GM18520 (cell line): ENCODE results near the gene TM9SF4.

ENCODE experiments used
- ATAC-seq: cut with Tn5 transposase; IDR thresholded peaks from one replicate; pipeline ENCODE4 v1.9.1; 2021; ENCODE audit not compliant: unreplicated experiment

The TM9SF4 gene

DNA sequence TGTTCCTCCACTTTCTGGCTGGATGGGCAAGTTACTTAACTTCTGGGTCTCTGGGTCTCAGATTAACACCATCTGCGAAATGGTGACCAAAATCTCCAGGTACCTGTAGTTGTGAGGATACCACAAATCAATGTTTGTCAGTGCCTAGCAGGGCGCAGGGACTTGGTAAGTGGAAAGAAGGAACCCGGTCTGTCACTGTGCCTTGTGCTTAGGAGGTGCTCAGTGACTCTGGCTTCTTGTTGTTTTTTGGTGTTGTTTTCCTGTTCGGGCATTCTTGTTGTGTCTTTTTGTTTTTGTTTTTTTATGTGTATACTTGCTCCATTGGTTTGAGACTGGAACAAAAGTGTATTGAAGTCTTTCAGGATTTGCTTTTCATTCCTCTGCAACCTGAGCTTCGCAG lies 17.8 kb downstream of the TM9SF4 start:
- no peak for ATAC-seq

DNA sequence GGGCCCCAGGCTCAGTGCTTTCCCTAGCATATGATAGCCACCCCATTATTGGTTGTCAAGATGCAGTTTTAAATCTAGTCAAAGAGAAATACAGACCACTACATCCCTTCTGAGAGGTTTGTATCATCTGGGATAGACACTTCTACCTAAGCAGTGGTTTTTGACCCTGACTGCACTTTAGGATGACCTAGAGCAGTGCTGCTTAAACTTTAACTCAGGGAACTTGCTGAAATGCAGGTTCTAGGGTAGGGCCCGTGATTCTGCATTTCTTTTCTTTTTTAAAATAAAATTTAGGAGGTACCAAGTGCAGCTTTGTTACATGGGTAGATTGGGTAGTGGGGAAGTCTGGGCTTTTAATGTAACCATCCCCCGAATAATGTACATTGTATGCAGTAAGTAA lies 18.7 kb downstream of the TM9SF4 start:
- no peak for ATAC-seq

DNA sequence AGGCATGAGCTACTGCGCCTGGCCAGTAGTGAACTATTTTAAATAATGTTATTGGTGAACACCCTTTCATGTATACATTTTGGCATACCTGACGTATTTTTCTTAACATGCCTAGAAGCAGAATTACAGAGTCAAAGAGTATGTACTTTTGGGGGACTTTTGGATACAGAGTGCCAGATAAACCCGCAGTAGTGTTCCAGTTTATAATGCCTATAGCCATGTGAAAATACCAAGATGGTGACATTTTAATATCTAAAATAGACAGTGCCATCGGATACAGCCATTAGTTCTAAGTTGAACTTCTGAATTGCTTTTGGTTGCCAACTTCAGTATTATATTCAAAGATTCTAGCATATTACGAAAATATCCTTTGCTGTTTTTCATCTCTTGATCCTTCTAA lies 20.3 kb downstream of the TM9SF4 start:
- ATAC-seq, result no peak

DNA sequence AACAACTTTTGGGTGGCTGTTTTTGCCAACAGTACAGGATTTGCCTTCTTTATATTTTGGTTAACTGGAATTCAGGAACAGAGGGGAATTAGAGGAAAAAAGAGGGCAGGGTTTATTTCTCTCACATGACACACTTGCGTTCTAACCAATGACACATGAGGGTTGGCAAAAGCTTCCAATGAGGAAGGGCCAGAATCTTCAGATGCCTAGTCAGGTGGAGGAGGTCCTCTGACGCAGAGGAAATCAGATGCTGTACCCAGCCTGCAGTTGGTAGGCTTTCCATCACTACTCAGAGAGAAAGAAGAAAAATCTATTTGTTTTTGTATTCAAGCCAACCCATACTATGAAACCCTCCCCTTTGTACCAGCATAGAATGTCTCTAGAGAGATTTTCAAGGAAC lies 20.8 kb downstream of the TM9SF4 start:
- ATAC-seq, result no peak

DNA sequence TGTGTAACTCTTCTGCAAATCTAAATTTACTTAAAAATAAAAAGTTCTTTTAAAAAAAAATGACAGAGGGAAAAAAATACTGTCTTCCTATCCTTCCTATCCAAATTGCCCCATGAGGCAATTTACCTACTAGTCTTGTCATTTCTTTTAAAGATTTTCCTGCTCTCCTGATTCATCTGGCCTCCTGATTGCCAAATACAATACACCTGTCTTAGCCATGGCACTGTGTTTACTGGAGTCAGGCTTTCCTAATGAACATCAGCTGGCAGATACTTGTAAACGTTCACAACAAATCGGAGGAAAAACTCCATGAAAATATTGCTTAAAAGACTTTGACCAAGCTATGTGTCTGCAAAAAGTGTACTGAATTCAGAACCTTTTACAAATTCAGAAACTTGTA lies 21.5 kb downstream of the TM9SF4 start:
- ATAC-seq, result no peak

DNA sequence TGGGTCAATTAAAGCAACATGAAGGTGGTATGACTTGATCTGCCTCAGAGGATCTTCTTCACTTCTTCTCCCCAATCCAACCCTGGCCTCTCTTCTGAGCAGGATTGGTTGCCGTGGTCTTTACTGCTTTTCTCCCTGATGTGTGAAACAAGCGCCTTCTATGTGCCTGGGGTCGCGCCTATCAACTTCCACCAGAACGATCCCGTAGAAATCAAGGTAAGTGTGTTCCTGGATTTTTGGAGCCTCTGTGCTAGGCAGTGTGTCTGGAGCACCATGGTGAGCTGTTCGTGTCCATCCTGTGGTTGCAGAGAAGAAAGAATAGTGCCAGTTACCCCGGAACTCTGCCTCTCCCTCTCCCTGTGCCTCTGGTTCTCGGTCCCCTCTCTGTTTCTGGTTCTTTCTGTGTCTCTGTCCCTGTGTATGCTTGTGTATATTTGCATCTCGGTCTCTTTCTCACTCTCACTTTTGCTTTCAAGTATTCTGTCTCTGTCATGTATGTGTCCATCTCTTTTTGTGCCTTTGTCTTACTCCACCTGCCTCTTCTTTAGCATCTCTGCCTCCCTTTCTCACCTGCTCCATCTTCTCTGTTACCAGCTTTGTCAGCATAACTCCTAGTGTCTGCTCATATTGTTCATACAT lies 23.5 kb downstream of the TM9SF4 start:
- ATAC-seq, result no peak

DNA sequence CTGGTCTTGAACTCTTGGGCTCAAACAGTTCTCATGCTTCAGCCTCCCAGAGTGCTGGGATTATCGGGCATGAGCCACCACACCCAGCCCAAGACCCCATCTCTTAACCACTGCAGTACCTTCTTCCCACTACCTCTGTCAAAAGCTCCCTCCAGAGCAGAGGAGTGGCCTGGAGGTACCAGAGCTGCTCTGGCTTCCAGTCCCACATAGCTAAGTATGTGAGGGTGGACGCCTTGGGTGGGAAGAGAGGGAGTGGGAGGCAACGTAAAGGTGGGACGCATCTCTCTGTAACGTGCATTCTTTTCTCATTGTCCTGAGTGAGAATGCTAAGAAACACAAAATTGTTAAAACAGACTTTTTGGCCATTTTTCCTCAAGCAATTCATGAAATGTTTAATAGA lies 24.5 kb downstream of the TM9SF4 start:
- no peak for ATAC-seq

DNA sequence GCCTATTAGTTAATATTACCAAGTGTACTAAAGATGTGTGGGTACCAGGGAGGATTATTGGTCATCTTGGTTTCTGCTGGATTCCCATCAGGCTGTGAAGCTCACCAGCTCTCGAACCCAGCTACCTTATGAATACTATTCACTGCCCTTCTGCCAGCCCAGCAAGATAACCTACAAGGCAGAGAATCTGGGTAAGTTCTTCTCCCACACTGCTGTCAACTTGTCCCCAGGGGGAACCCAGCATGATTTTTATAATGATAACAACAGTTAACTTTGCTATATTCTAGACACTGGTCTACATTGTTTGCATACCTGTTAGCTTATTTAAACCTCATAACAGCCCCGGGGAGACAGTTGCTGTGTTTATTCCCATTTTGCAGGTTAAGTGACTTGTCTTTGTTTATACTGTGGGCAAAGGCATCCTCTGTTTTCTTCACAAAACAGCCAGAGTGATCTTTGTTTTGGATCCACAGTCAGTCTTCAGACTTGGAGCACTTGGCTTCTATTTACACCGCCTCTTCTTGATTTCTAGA lies 26.5 kb downstream of the TM9SF4 start:
- no peak for ATAC-seq

DNA sequence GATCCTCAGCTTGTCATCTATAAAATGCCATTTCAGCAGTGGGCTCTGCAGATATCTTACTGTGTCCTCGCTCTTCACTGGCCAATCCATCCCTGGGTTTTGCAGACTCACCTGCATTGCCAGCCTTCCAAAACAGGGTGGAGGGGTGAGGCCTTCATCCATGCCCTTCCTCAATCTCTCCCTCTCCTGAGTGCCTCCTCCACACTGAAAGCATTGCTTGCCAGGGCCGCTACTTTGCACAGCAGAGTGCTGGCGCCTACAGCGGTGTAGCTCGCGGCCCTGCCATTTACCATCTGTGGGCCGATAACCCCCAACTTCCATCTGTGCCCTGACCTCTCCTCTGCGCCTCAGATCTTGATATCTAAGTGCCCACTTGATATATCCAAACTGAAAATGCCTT lies 29.4 kb downstream of the TM9SF4 start:
- ATAC-seq, result no peak

DNA sequence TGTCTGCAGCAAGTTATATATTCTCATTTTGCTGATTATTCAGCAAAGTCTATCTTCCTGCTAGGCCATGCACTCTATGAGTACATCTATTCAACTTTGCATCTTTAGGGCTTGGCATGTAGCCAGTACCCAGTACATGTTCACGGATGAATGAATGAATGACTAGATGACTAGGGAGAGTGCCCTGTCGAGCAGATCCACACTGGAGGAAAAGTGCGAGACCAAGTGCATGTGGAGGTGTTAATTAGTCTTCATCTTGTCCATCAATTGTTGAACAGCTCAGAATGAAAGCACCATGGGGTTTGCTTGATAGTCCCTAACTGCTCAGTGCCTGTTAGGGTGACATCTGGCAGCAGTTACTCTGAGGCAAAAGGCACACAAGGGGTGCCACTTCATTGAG lies 30.4 kb downstream of the TM9SF4 start:
- no peak for ATAC-seq

DNA sequence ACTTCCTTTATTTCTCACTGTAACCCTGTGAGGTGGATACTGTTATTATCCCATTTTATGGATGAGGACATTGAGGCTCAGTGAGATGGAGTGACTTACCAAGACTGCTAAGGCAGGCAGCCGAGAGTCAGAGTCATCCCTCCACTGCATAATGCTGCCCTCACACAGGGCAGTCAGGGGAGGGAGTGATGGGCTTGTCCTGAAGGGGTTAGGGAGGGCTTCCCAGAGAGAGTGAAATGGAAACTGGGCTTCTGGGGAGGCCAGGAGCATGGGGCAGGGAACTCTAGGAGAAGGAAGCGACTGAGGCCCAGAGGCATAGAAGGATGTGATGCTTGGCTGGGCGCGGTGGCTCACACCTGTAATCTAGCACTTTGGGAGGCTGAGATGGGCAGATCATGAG lies 31.1 kb downstream of the TM9SF4 start:
- no peak for ATAC-seq

DNA sequence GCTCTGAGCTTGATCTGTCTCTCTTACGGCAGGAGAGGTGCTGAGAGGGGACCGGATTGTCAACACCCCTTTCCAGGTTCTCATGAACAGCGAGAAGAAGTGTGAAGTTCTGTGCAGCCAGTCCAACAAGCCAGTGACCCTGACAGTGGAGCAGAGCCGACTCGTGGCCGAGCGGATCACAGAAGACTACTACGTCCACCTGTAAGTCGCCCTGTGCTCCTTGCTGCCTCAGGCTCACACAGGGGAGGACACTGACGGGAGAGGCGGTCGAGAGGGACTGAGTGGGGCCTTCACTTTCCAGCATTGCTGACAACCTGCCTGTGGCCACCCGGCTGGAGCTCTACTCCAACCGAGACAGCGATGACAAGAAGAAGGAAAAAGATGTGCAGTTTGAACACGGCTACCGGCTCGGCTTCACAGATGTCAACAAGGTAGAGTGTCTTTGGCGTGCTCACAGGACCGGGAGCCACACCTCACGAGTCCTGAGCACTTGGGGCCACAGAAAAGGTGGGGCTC lies 32.0 kb downstream of the TM9SF4 start:
- ATAC-seq, result no peak

DNA sequence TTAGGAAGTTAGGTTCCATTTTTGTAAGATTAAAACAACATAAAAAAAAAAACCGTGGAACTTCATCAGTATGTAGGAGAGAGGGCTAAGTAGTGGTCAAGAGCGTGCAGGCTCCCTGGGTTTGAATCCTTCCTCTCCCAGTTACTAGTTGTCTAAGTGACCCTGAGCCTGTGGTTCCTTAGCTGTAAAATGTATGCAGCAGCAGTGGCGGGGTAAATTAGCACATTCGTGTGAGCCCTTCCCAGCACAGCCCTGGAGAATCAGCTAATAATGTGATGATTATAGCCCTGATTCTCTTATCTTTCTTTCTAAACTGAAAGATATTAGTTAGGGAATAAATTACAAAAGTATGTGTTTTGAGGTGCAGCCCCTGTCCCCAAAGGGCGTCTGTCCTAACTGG lies 32.6 kb downstream of the TM9SF4 start:
- ATAC-seq, result no peak

DNA sequence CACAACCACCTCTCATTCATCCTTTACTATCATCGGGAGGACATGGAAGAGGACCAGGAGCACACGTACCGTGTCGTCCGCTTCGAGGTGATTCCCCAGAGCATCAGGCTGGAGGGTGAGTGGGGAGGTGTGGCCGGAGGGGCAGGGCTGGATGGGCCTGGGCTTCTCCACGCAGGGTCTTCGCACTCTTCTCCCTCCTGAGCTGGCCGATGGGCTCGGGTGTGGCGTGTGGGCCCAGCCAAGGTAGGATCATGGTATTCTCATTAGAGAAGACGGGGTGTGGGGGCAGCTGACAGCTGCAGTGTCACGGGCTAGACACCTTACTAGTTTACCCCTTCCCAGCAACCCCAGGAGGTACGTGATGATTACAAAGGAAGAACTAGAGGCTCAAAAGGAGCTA lies 33.5 kb downstream of the TM9SF4 start:
- ATAC-seq, result no peak

DNA sequence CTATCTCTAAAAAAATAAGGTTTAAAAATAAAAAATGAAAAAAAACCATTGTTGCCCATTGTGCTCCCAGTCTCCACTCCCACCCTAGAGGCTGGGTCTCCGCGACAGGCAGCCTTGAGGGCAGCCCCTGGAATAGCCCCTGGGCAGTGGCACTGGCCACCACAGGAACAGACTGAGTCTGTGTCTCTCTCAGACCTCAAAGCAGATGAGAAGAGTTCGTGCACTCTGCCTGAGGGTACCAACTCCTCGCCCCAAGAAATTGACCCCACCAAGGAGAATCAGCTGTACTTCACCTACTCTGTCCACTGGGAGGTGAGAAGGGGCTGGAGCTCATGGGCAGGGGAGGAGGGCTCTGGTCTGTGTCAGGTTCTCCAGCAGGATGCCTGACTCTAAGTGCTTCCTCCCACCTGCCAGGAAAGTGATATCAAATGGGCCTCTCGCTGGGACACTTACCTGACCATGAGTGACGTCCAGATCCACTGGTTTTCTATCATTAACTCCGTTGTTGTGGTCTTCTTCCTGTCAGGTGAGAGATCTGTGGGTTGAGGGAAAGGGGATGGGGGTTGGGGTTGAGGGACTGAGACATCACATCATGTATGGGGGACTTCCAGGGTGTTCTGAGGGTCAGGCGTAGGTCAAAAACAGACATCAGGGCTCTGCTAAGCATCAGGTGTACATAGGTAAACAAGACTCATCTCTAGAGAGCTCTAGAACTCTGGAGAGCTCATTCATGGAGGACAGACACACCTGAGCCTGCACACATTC lies 35.6 kb downstream of the TM9SF4 start:
- ATAC-seq, result no peak

DNA sequence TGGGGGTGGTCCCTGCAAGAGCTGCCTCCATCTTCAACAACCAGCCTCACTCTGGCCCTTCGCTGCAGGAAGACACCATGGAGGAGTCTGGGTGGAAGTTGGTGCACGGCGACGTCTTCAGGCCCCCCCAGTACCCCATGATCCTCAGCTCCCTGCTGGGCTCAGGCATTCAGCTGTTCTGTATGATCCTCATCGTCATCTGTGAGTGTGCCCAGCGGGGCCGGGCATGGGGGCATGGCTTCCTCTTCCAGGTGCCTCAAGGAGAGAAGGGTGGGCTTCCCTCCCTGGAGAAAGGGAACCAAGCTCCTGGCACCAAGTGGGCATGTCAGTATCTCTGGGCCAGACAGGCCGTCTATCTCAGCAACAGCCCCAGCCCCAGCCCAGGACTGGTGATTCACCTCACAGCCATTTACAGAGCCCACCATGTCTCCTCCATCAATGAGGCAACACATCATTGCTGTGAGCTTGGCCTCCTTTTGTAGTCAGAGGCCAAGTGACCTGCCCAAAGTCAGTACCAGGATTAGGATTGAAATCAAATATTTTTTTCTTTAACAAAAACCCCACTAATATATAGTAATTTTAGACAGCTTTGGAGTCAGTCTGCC lies 40.2 kb downstream of the TM9SF4 start:
- ATAC-seq, result no peak

DNA sequence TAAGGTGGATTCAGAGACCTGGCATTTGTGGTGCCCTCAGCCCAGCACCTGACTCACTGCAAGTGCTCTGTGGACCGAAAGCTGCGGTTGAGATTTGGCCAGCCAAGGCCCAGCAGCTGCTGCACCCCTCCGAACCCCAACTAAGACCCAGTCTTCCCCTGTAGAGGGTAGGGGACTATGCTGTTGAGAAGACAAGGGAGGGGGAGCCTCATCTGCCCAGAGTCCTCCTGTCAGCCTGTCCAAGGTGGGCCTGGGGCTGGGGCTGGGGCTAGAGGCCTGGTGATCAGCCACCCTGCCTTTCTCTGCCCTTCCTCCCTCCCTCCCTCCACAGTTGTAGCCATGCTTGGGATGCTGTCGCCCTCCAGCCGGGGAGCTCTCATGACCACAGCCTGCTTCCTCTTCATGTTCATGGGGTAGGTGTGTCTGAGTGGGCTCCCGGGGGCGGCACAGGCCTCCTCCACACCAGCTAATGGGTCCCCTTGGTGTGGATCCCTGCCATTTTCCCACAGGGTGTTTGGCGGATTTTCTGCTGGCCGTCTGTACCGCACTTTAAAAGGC lies 40.9 kb downstream of the TM9SF4 start:
- ATAC-seq, result no peak

DNA sequence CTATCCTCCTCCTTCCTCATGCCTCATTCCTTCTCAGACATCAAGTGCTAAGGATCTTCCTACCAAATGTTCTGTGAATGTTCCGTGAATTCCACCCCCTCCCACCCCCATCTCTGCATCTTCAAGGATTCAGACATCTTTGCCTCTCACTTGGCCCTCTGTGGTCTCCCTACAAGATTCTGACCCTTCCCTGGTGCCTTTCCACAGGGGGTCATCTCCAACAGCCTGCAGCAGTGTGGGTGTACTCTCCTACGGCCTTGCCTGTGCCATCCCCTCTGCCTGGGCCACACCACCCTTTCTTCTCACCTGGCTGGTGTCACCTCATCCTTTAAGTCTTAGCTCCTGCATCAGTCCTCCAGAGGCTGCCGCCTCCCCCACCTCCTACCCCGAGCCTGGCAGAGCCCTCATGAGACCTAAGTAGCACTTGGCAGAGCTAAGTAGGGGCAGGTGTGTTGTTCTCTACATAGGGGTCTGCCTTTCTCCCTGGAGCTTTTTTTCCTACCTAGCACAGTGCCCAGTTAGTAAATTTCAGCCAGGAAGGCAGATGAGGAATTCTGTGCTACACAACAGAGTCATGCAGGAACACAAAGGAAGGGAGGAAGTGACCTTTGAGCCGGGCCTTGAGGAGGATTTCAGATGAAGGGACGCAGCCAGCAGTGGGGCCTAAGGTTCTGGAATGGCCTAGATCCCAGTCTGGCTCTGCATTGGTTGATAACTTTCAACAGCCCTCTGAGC lies 43.1 kb downstream of the TM9SF4 start:
- ATAC-seq, result no peak

DNA sequence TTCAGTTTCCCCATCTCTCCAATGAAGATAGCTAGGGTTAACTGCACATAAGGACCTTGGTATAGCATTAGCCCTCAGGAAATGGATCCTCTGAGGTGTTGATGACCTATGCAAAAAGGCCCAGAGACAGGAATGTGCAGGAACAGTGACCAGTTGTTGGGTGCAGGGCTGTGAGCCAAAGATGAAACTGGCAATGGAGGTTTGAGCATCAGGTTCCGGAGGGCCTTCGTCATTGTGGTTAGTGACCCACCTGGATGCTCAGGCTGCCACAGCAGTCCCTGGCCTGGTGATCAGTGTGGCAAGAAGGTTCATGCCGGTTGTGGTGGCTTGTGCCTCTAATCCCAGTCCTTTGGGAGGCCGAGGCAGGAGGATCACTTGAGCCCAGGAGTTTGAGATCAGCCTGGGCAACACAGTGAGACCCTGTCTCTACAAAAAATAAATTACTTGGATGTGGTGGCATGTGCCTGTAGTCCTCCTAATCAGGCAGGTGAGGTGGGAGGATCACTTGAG lies 43.7 kb downstream of the TM9SF4 start:
- no peak for ATAC-seq

DNA sequence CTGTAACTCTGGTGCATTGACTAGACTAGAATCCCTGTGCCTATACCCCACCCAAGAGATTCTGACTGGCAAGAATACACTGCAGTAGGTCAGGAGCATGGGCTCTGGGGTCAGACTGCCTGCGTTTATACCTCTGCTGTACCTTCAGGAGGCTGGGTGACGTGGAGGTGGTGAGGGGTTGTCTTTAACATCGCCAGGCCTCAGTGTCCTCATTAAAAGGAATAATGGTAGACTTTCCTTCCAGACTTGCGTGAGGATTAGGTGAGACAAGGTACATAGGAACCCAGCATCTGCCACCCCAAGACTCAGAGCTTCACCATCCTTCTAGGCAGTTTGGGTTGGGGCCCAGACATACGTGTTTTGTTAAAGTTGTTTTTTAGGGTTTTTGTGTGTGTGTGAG lies 44.3 kb downstream of the TM9SF4 start:
- ATAC-seq, result no peak
